Activated naive CD4-positive, alpha-beta T cell treated with Interleukin-2 at 50 U/mL for 16 hours (primary cell): Measurements from ENCODE around the gene EIF4G2.

Experiments
- DNase-seq: peaks from one replicate; pipeline ENCODE4 v3.0.0-alpha.2; 2020

EIF4G2 gene

GRCh38 chr11:10770626-10771254 is 38.0 kb downstream of the EIF4G2 start:
- DNase-seq: peak; percentile 21

- no peak for DNase-seq
Observed at GRCh38 chr11:10764412-10764811, 44.3 kb downstream of the EIF4G2 start.

- no peak for DNase-seq
Observed at GRCh38 chr11:10763766-10764165, 45.0 kb downstream of the EIF4G2 start.

- no peak for DNase-seq
Observed at GRCh38 chr11:10762913-10763421, 45.8 kb downstream of the EIF4G2 start.

GRCh38 chr11:10762185-10762584 is 46.5 kb downstream of the EIF4G2 start:
- no peak for DNase-seq

GRCh38 chr11:10761085-10761698 is 47.5 kb downstream of the EIF4G2 start:
- no peak for DNase-seq

GRCh38 chr11:10758957-10759356 is 49.8 kb downstream of the EIF4G2 start:
- no peak for DNase-seq

- no peak for DNase-seq
Observed at GRCh38 chr11:10752486-10752885, 56.2 kb downstream of the EIF4G2 start.

- no peak for DNase-seq
Observed at GRCh38 chr11:10752061-10752460, 56.7 kb downstream of the EIF4G2 start.

- no peak for DNase-seq
Observed at GRCh38 chr11:10751581-10751940, 57.2 kb downstream of the EIF4G2 start.

GRCh38 chr11:10750838-10751580 is 57.7 kb downstream of the EIF4G2 start, which contains the start of gene CTR9:
Gene CTR9 (plus strand): TSS chr11:10751246. CDS start chr11:10751413, 167 bp downstream.
- DNase-seq: peak; percentile 94

GRCh38 chr11:10749476-10749875 is 59.2 kb downstream of the EIF4G2 start:
- DNase-seq: no peak

GRCh38 chr11:10747733-10748132 is 61.0 kb downstream of the EIF4G2 start:
- no peak for DNase-seq
